Measurements from ENCODE around the gene P3R3URF.
A peak's percentile ranks its signal among the peaks of the same experiment; 100 is the strongest.

GRCh38 chr1:46183926-46184557 is 7.8 kb upstream of the P3R3URF start:
- TF ChIP-seq CTCF (IDR thresholded peaks at IDR 0.05; ENCODE audit: insufficient read depth, low read length) (no peak), SPI1 (IDR thresholded peaks at IDR 0.05; ENCODE audit: borderline replicate concordance, low read depth) (peak; percentile 17; the same call in 1 of the 2 replicates), POLR2AphosphoS5 (IDR thresholded peaks at IDR 0.05; ENCODE audit: low read depth) (no peak), REST (IDR thresholded peaks at IDR 0.05; ENCODE audit: insufficient replicate concordance, low read depth) (no peak)

All from HL-60 (cell line).